HFFc6 (cell line): ENCODE measurements around the gene GSDMA. TPM values are rescaled to one million over a fixed set of nuclear protein-coding genes. Genes with fewer than 3 reads are reported as not detected.
A peak's percentile ranks its signal among the peaks of the same experiment; 100 is the strongest.

Experiments
- DNase-seq: peaks from one replicate; pipeline ENCODE4 v3.0.0-alpha.2; 2018
- H3K27ac Mint-ChIP-seq: 2 replicates; pipeline ENCODE4 v1.8.0; 2020; ENCODE audit warnings: mild to moderate bottlenecking, mixed read lengths
- H3K27me3 Mint-ChIP-seq: 2 replicates; pipeline ENCODE4 v1.8.0; 2021; ENCODE audit warnings: mild to moderate bottlenecking, moderate library complexity, mixed read lengths; ENCODE audit not compliant: insufficient read depth
- H3K36me3 Mint-ChIP-seq: 2 replicates; pipeline ENCODE4 v1.8.0; 2021; ENCODE audit warnings: low read depth, mixed read lengths
- H3K4me1 Mint-ChIP-seq: 2 replicates; pipeline ENCODE4 v1.8.0; 2020; ENCODE audit warnings: low read depth, mixed read lengths
- H3K4me3 Mint-ChIP-seq: 2 replicates; pipeline ENCODE4 v1.8.0; 2020; ENCODE audit warnings: mild to moderate bottlenecking, moderate library complexity, mixed read lengths
- H3K9me3 Mint-ChIP-seq: 2 replicates; pipeline ENCODE4 v1.8.0; 2020; ENCODE audit warnings: mild to moderate bottlenecking, mixed read lengths
- CTCF ChIP-seq: fragments of 200-600 bp; sonication (generic); IDR thresholded peaks from 2 replicates; pipeline ENCODE4 v1.5.0; 2021; ENCODE audit warnings: antibody characterized with exemption, mild to moderate bottlenecking
- total RNA-seq, 6 experiments: library from RNA; stranded (reverse); fragmentation: NEBNext Ultra II Directional; extraction: Animal tissue kit (Norgen Biotek cat#: 25700); gene quantifications; 2 replicates in 1 of 6; 3 replicates in 5 of 6; pipeline ENCODE4 v1.2.3, GENCODE V29; 2021

GSDMA gene
- total RNA-seq, 6 experiments from 2014 or later: 0.11 to 0.43 (median 0.36) TPM

- Mint-ChIP-seq H3K4me3 (no peak overlapping the region), H3K4me1 (peaks cover 12% of the 10 kb centered on the region; the same call in 1 of the 2 replicates), H3K27ac (no peak overlapping the region), H3K36me3 (no peaks in the 10 kb centered on the region), H3K27me3 (peaks cover 9% of the 10 kb centered on the region), H3K9me3 (no peaks in the 10 kb centered on the region)
- no peak for DNase-seq
- no peak for TF ChIP-seq CTCF
Observed at GRCh38 chr17:39950871-39951348, 11.9 kb upstream of the GSDMA start.

GRCh38 chr17:39951924-39952679, 10.7 kb upstream of the GSDMA start:
- H3K27ac Mint-ChIP-seq: no peak overlapping the region
- H3K36me3 Mint-ChIP-seq: no peaks in the 10 kb centered on the region

DNA sequence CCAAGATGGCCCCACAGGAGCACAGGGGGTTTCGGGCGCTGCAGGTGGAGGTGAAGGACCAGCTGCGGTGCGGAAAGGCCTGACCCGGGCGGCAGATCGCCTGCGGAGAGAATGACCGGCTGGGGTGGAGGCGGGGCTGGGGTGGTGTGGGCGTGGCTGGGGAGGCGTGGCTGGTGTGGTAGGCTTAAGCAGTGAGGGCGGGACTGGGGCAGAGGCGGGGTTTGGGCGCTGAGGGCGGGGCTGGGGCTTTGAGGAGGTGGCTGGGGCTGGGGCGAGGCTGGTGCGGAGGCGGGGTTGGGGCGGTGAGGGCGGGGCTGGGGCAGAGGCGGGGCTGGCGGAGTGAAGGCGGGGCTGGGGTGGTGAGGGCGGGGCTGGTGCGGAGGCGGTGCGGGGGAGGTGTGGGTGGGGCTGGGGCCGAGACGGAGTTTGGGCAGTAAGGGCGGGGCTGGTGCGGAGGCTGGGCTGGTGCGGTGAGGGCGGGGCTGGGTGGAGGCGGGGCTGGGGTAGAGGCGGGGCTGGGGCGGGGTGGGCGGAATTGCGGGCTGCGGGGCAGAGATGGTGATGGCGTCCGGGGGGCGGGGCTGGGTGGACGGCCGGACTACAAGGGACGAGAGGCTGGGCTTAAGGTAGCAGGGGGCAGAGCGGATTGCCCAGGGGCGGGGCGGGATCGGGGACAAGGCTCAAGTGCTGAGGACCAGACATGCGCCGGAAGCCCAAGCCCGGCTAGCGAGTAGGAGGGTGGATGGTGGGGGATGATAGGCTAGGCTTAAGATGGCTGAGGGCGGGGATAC, 9.9 kb upstream of the GSDMA start:
- Mint-ChIP-seq H3K27me3 (peaks cover 4% of the 10 kb centered on the region), H3K27ac (peak overlapping the region; percentile 61; the same call in 1 of the 2 replicates)

More at GRCh38 chr17:39951924-39952679, 10.7 kb upstream of the GSDMA start:
- Mint-ChIP-seq H3K27me3 (peaks cover 9% of the 10 kb centered on the region), H3K4me1 (peaks cover 12% of the 10 kb centered on the region; the same call in 1 of the 2 replicates), H3K4me3 (peak overlapping the region; percentile 45), H3K9me3 (no peaks in the 10 kb centered on the region)
- TF ChIP-seq CTCF: no peak
- no peak for DNase-seq

DNA sequence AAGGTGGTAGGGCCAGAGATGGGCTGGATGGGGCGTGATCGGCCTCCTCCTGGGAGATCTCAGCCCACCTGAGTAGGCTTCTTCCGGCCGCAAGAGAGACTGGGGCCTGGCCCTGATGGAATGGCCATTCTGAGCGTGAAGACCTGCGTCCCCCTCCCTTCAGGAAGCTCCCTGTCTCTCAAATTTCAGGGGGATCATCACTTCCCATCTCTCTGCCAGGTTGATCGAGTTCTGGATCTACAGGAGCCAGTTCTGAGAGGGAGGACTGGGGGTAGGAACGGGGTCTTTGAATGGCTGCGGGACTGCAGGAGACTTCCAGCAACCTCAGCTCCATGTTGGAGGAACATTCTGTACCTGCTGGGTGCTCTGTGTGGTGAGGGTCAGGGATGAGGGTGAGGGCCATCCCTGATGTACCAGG, 9.3 kb upstream of the GSDMA start:
- peak overlapping the region; percentile 76 for H3K4me3 Mint-ChIP-seq
- peaks cover 4% of the 10 kb centered on the region; the same call in 1 of the 2 replicates for H3K27me3 Mint-ChIP-seq
- H3K9me3 Mint-ChIP-seq: no peaks in the 10 kb centered on the region
- TF ChIP-seq CTCF: no peak
- H3K36me3 Mint-ChIP-seq: no peaks in the 10 kb centered on the region
- peak overlapping the region; percentile 61; the same call in 1 of the 2 replicates for H3K27ac Mint-ChIP-seq
- peaks cover 12% of the 10 kb centered on the region; the same call in 1 of the 2 replicates for H3K4me1 Mint-ChIP-seq
- no peak for DNase-seq

More for the DNA sequence above, 9.9 kb upstream of the GSDMA start:
- H3K4me1 Mint-ChIP-seq: peaks cover 12% of the 10 kb centered on the region; the same call in 1 of the 2 replicates
- DNase-seq: peak; percentile 86
- TF ChIP-seq CTCF: no peak
- H3K4me3 Mint-ChIP-seq: peak overlapping the region; percentile 76
- no peaks in the 10 kb centered on the region for H3K9me3 Mint-ChIP-seq
- H3K36me3 Mint-ChIP-seq: no peaks in the 10 kb centered on the region

- no peaks in the 10 kb centered on the region for H3K9me3 Mint-ChIP-seq
- no peak overlapping the region for H3K4me3 Mint-ChIP-seq
- 0 out of 2 replicates have a peak, but pooled peaks have one; percentile 16 for TF ChIP-seq CTCF
- no peak overlapping the region for H3K27ac Mint-ChIP-seq
- H3K36me3 Mint-ChIP-seq: no peaks in the 10 kb centered on the region
- no peak for DNase-seq
- H3K27me3 Mint-ChIP-seq: peaks cover 6% of the 10 kb centered on the region; the same call in 1 of the 2 replicates
- peaks cover 20% of the 10 kb centered on the region for H3K4me1 Mint-ChIP-seq
Observed at GRCh38 chr17:39954876-39955275, 7.9 kb upstream of the GSDMA start.
